Colonic mucosa (tissue), 4 donors: ENCODE data around the gene SNRK. TPM values are rescaled to one million over a fixed set of nuclear protein-coding genes. Genes with fewer than 3 reads are reported as not detected.

ENCODE experiments used
- DNase-seq: peaks from one replicate; pipeline ENCODE4 v3.0.0-alpha.2; 2020
- H3K27ac ChIP-seq: fragments of 200-600 bp; one replicate; pipeline ENCODE4 v1.8.0; 2021
- H3K27me3 ChIP-seq: fragments of 200-600 bp; one replicate; pipeline ENCODE4 v1.8.0; 2021
- H3K36me3 ChIP-seq: fragments of 200-600 bp; one replicate; pipeline ENCODE4 v1.8.0; 2021
- H3K4me1 ChIP-seq: fragments of 200-600 bp; one replicate; pipeline ENCODE4 v1.8.0; 2021; ENCODE audit warnings: mild to moderate bottlenecking
- H3K4me3 ChIP-seq: fragments of 200-600 bp; one replicate; pipeline ENCODE4 v1.8.0; 2021
- H3K9ac ChIP-seq, 2 donors: one replicate each; pipeline ENCODE4 v1.7.0; 2013; ENCODE audit warnings: control low read depth in 2 of 2, low read depth in 2 of 2, low read length in 2 of 2
- H3K9me3 ChIP-seq: fragments of 200-600 bp; one replicate; pipeline ENCODE4 v1.8.0; 2021
- CTCF ChIP-seq: fragments of 200-600 bp; IDR thresholded peaks from one replicate; pipeline ENCODE4 v1.8.0; 2022; ENCODE audit warnings: antibody characterized with exemption, mild to moderate bottlenecking
- intact Hi-C: fragments of 100-400 bp; cut with DNase I; formaldehyde crosslinking; loops from one replicate; pipeline ENCODE4 v1.14.1; 2022
- total RNA-seq, 2 donors: library from RNA; stranded (reverse); fragmentation: NEBNext Ultra II Directional in 1 of 2; extraction: Animal tissue kit (Norgen Biotek cat#: 25700) in 1 of 2; gene quantifications; one replicate each; pipeline ENCODE4 v1.2.1, GENCODE V29; 2021
- donor health status: healthy.
- donor health status: DM: no; HTN: no; CAD: no.
- donor health status: DM: no; HTN: no; CAD: no.

SNRK gene
- total RNA-seq, 2 donors from 2014 or later, result 19.7 to 48.2 TPM

GRCh38 chr3:43294975-43295374, 8.6 kb downstream of the SNRK start:
- no peak for TF ChIP-seq CTCF
- Histone ChIP-seq H3K4me1 (peaks cover 15% of the 10 kb centered on the region), H3K36me3 (no peaks in the 10 kb centered on the region), H3K9me3 (no peaks in the 10 kb centered on the region), H3K9ac (no peak overlapping the region), H3K4me3 (no peak overlapping the region), H3K27me3 (no peaks in the 10 kb centered on the region), H3K27ac (no peak overlapping the region)
- no peak for DNase-seq
- intact Hi-C loops, result no loop called here

GRCh38 chr3:43296565-43296964, 10.2 kb downstream of the SNRK start:
- intact Hi-C loops, result no loop called here
- peaks cover 15% of the 10 kb centered on the region for H3K4me1 ChIP-seq
- no peaks in the 10 kb centered on the region for H3K36me3 ChIP-seq
- H3K27ac ChIP-seq, result peak overlapping the region; percentile 20
- no peak for TF ChIP-seq CTCF
- H3K27me3 ChIP-seq, result no peaks in the 10 kb centered on the region
- H3K9ac ChIP-seq, result no peak overlapping the region
- H3K4me3 ChIP-seq, result no peak overlapping the region
- peak; percentile 33 for DNase-seq
- no peaks in the 10 kb centered on the region for H3K9me3 ChIP-seq

- Histone ChIP-seq H3K4me1 (peaks cover 15% of the 10 kb centered on the region), H3K9me3 (no peaks in the 10 kb centered on the region), H3K9ac (no peak overlapping the region), H3K4me3 (no peak overlapping the region), H3K27ac (no peak overlapping the region), H3K36me3 (no peaks in the 10 kb centered on the region), H3K27me3 (no peaks in the 10 kb centered on the region)
- DNase-seq, result no peak
- TF ChIP-seq CTCF, result no peak
- intact Hi-C loops, result no loop called here
These were observed 12.0 kb downstream of the SNRK start for GRCh38 chr3:43298292-43298691.

- H3K9ac ChIP-seq, result no peak overlapping the region
- peaks cover 15% of the 10 kb centered on the region for H3K4me1 ChIP-seq
- intact Hi-C loops, result no loop called here
- H3K27ac ChIP-seq, result no peak overlapping the region
- TF ChIP-seq CTCF, result no peak
- no peak for DNase-seq
- no peak overlapping the region for H3K4me3 ChIP-seq
- no peaks in the 10 kb centered on the region for H3K9me3 ChIP-seq
- no peaks in the 10 kb centered on the region for H3K36me3 ChIP-seq
- H3K27me3 ChIP-seq, result no peaks in the 10 kb centered on the region
These were observed 12.4 kb downstream of the SNRK start for GRCh38 chr3:43298761-43299160.

GRCh38 chr3:43302116-43302880, 16.0 kb downstream of the SNRK start:
- H3K9me3 ChIP-seq, result no peaks in the 10 kb centered on the region
- H3K4me1 ChIP-seq, result no peaks in the 10 kb centered on the region
- H3K9ac ChIP-seq, result no peak overlapping the region
- no peak for TF ChIP-seq CTCF
- H3K4me3 ChIP-seq, result no peak overlapping the region
- no peak for DNase-seq
- intact Hi-C loops, result no loop called here
- H3K27me3 ChIP-seq, result no peaks in the 10 kb centered on the region
- H3K27ac ChIP-seq, result no peak overlapping the region
- H3K36me3 ChIP-seq, result no peaks in the 10 kb centered on the region
